ENCODE results near the gene PRPSAP1. TPM values are rescaled to one million over a fixed set of nuclear protein-coding genes. Genes with fewer than 3 reads are reported as not detected.
"Not testable (repeated sequence)": the region's sequence is repeated elsewhere in the genome, so short reads cannot be mapped to it uniquely, and the experiment has no call there.

PRPSAP1 gene
- polyA plus RNA-seq, 1 of the 3 experiments (the other 2 are of a cell fraction): 118 TPM

- Histone ChIP-seq H3K9me2 (no peaks in the 10 kb centered on the region), H2AFZ (ENCODE audit: low read depth) (no peak overlapping the region), H3K9me3 (no peaks in the 10 kb centered on the region), H3K4me2 (no peak overlapping the region), H3F3A (replicated peaks; ENCODE audit: insufficient read depth) (peaks cover 4% of the 10 kb centered on the region), H4K20me1 (ENCODE audit: insufficient read depth) (no peaks in the 10 kb centered on the region), H3K79me2 (ENCODE audit: insufficient read depth) (no peaks in the 10 kb centered on the region), H3K27me3 (ENCODE audit: insufficient read depth) (no peaks in the 10 kb centered on the region), H3K27ac (ENCODE audit: low read depth in 2 of 2, low read length in 1 of 2) (no peak overlapping the region), H3K9ac (no peak overlapping the region), H3K4me3 (ENCODE audit: low read depth in 2 of 2, low read length in 1 of 2) (no peak overlapping the region), H3K36me3 (replicated peaks in 1 of 2; ENCODE audit: control insufficient read depth in 1 of 2, insufficient read depth in 2 of 2, low read length in 1 of 2) (no peaks in the 10 kb centered on the region), H3K4me1 (ENCODE audit: control insufficient read depth in 1 of 2, insufficient read depth in 2 of 2, low read depth in 1 of 2, low read length in 1 of 2) (no peaks in the 10 kb centered on the region)
- POLR2A ChIA-PET: no interaction called here
- TF ChIP-seq ELF1 (IDR thresholded peaks at IDR 0.05) (no peak), PBX3 (IDR thresholded peaks at IDR 0.05) (no peak), FOXJ3 (CRISPR knock-in tag; IDR thresholded peaks at IDR 0.05) (no peak), JUND (IDR thresholded peaks at IDR 0.05) (no peak), SMC3 (IDR thresholded peaks at IDR 0.05; ENCODE audit: low read depth, low read length) (no peak)
- CTCF ChIA-PET: interaction anchor here (1.0 to 7.4 kb wide), 2 partner anchors 10 to 24 kb away, joined by 7 to 71 read pairs; partner anchors contain the start of gene SPHK1
- no peak for DNase-seq
- WGBS (ENCODE audit: low lambda C conversion rate): 89% methylated on average over 2 of the region's 2 CpGs
Measured at GRCh38 chr17:76360461-76360860, 6.7 kb upstream of the PRPSAP1 start.

- POLR2A ChIA-PET: not testable (repeated sequence)
Measured at GRCh38 chr17:76359776-76360175, 6.1 kb upstream of the PRPSAP1 start.

GRCh38 chr17:76359375-76359774 lies 5.7 kb upstream of the PRPSAP1 start:
- Histone ChIP-seq H3K9ac (no peak overlapping the region), H3K9me3 (no peaks in the 10 kb centered on the region), H3K4me2 (no peak overlapping the region), H3K4me1 (ENCODE audit: control insufficient read depth in 1 of 2, insufficient read depth in 2 of 2, low read depth in 1 of 2, low read length in 1 of 2) (peaks cover 3 to 4% of the 10 kb centered on the region in 2 experiments; a peak in 2 of 4 replicates), H4K20me1 (ENCODE audit: insufficient read depth) (no peaks in the 10 kb centered on the region), H3K79me2 (ENCODE audit: insufficient read depth) (no peaks in the 10 kb centered on the region), H3K9me2 (no peaks in the 10 kb centered on the region), H3K4me3 (ENCODE audit: low read depth in 2 of 2, low read length in 1 of 2) (no peak overlapping the region), H3K36me3 (replicated peaks in 1 of 2; ENCODE audit: control insufficient read depth in 1 of 2, insufficient read depth in 2 of 2, low read length in 1 of 2) (no peaks in the 10 kb centered on the region), H3K27me3 (ENCODE audit: insufficient read depth) (no peaks in the 10 kb centered on the region), H3F3A (replicated peaks; ENCODE audit: insufficient read depth) (peaks cover 4% of the 10 kb centered on the region), H2AFZ (ENCODE audit: low read depth) (no peak overlapping the region), H3K27ac (ENCODE audit: low read depth in 2 of 2, low read length in 1 of 2) (no peak overlapping the region)
- 90% methylated on average over 6 of the region's 6 CpGs for WGBS (ENCODE audit: low lambda C conversion rate)
- POLR2A ChIA-PET: no interaction called here
- DNase-seq: no peak
- TF ChIP-seq PBX3 (IDR thresholded peaks at IDR 0.05) (no peak), TEAD4 (IDR thresholded peaks at IDR 0.05; ENCODE audit: borderline replicate concordance, insufficient read depth) (no peak)
- TF ChIP-seq, protein P1, sequence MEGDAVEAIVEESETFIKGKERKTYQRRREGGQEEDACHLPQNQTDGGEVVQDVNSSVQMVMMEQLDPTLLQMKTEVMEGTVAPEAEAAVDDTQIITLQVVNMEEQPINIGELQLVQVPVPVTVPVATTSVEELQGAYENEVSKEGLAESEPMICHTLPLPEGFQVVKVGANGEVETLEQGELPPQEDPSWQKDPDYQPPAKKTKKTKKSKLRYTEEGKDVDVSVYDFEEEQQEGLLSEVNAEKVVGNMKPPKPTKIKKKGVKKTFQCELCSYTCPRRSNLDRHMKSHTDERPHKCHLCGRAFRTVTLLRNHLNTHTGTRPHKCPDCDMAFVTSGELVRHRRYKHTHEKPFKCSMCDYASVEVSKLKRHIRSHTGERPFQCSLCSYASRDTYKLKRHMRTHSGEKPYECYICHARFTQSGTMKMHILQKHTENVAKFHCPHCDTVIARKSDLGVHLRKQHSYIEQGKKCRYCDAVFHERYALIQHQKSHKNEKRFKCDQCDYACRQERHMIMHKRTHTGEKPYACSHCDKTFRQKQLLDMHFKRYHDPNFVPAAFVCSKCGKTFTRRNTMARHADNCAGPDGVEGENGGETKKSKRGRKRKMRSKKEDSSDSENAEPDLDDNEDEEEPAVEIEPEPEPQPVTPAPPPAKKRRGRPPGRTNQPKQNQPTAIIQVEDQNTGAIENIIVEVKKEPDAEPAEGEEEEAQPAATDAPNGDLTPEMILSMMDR (IDR thresholded peaks at IDR 0.05): no peak
- CTCF ChIA-PET: interaction anchor here (0.6 to 7.4 kb wide), 4 partner anchors 9 to 39 kb away, joined by 3 to 71 read pairs (median 6); partner anchors contain the start of gene SPHK1

More at GRCh38 chr17:76359776-76360175, 6.1 kb upstream of the PRPSAP1 start:
- not testable (repeated sequence) for H3K27ac ChIP-seq (ENCODE audit: low read depth in 2 of 2, low read length in 1 of 2); H3K9me2 ChIP-seq; H3F3A ChIP-seq (replicated peaks; ENCODE audit: insufficient read depth); H3K36me3 ChIP-seq (replicated peaks in 1 of 2; ENCODE audit: control insufficient read depth in 1 of 2, insufficient read depth in 2 of 2, low read length in 1 of 2); H3K4me2 ChIP-seq; H2AFZ ChIP-seq (ENCODE audit: low read depth); H3K4me1 ChIP-seq (ENCODE audit: control insufficient read depth in 1 of 2, insufficient read depth in 2 of 2, low read depth in 1 of 2, low read length in 1 of 2); H3K9ac ChIP-seq; H3K4me3 ChIP-seq (ENCODE audit: low read depth in 2 of 2, low read length in 1 of 2); DNase-seq; H3K79me2 ChIP-seq (ENCODE audit: insufficient read depth); H4K20me1 ChIP-seq (ENCODE audit: insufficient read depth); H3K27me3 ChIP-seq (ENCODE audit: insufficient read depth); H3K9me3 ChIP-seq
- CTCF ChIA-PET: interaction anchor here (0.6 to 7.4 kb wide), 4 partner anchors 9 to 38 kb away, joined by 3 to 71 read pairs (median 6); partner anchors contain the start of gene SPHK1
- 77% methylated on average over 6 of the region's 6 CpGs for WGBS (ENCODE audit: low lambda C conversion rate)

All from SK-N-SH (cell line).